ENCODE measurements around the gene SNAPC4.
"Not testable (repeated sequence)": the region's sequence is repeated elsewhere in the genome, so short reads cannot be mapped to it uniquely, and the experiment has no call there.

The SNAPC4 gene

GRCh38 chr9:136355616-136356557, 44.1 kb downstream of the SNAPC4 start:
- no peak for DNase-seq (ENCODE audit: low read depth in 2 of 2)

GRCh38 chr9:136354592-136355085, 45.3 kb downstream of the SNAPC4 start:
- no peak for DNase-seq (ENCODE audit: low read depth in 2 of 2)

GRCh38 chr9:136353757-136354488, 46.0 kb downstream of the SNAPC4 start:
- DNase-seq (ENCODE audit: low read depth in 2 of 2), result no peak

- DNase-seq (ENCODE audit: low read depth in 2 of 2), result no peak
Observed at GRCh38 chr9:136353088-136353487, 46.9 kb downstream of the SNAPC4 start.

- no peak for DNase-seq (ENCODE audit: low read depth in 2 of 2)
Observed at GRCh38 chr9:136352682-136353081, 47.3 kb downstream of the SNAPC4 start.

GRCh38 chr9:136351868-136352267, 48.1 kb downstream of the SNAPC4 start:
- DNase-seq (ENCODE audit: low read depth in 2 of 2), result not testable (repeated sequence)

GRCh38 chr9:136351252-136351800, 48.6 kb downstream of the SNAPC4 start:
- DNase-seq (ENCODE audit: low read depth in 2 of 2), result no peak

Measured in fibroblast of skin of left biceps (primary cell).